ENCODE results near the gene COX7B2.

DNA sequence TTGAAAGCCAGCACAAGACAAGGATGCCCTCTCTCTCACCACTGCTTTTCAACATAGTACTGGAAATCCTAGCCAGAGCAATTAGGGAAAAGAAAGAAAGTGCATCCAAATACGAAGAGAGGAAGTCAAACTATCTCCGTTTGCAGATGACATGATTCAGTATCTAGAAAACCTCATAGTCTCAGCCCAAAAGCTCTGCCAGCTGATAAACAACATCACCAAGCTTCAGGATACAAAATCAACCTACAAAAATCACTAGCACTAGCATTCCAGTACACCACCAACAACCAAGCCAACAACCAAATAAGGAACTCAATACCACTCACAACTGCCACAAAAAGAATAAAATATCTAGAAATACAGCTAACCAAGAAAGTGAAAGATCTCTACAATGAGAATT lies 38.6 kb downstream of the COX7B2 start:
- TF ChIP-seq POLR2AphosphoS5 (IDR thresholded peaks at IDR 0.05): no peak
- no peak for TF ChIP-seq EP300 (IDR thresholded peaks at IDR 0.05)
